ENCODE measurements around the gene LOXL3.

Gene LOXL3

DNA sequence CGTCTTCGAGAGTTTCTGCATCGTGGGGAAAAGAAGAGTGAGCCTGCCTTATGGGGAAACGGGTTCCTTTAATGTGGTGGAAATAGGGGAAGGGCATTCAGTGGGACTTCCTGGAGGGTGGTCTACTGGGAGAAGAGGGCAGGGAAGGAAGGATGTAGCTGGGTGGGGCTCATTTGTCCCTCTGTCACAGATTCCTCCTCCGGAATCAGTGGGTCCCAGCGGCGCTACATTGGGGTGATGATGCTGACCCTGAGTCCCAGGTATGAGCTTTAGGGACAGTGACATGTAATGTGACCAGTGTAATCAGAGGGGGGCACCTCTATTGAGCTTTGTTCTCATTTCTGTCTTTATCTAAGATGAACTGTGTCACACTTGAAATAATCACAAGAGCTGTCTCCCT is 22.1 kb downstream of the LOXL3 start:
- Histone ChIP-seq H3K4me3 (ENCODE audit: low read length, poor library complexity, severe bottlenecking) (peak overlapping the region; percentile 100), H3K9me3 (ENCODE audit: insufficient read depth, low read depth, low read length) (no peaks in the 10 kb centered on the region), H3K9me2 (replicated peaks; ENCODE audit: low read depth, low read length) (no peaks in the 10 kb centered on the region), H2AFZ (ENCODE audit: low read length) (no peak overlapping the region), H3K4me2 (ENCODE audit: low read depth, low read length, poor library complexity, severe bottlenecking) (peak overlapping the region; percentile 100), H3K9ac (ENCODE audit: low read depth, low read length, poor library complexity, severe bottlenecking) (peak overlapping the region; percentile 93), H3K27me3 (ENCODE audit: insufficient read depth, low read length, poor library complexity, severe bottlenecking) (peaks cover 4% of the 10 kb centered on the region), H4K20me1 (ENCODE audit: insufficient read depth, low read length, poor library complexity, severe bottlenecking) (peaks cover 22% of the 10 kb centered on the region), H3K79me2 (ENCODE audit: insufficient read depth, low read length) (peaks cover 52% of the 10 kb centered on the region), H3F3A (ENCODE audit: low read depth) (0 out of 2 replicates have a peak, but pooled peaks cover 1% of the 10 kb centered on the region), H3K4me1 (ENCODE audit: insufficient read depth, low read length, poor library complexity, severe bottlenecking) (peaks cover 35% of the 10 kb centered on the region), H3K36me3 (ENCODE audit: insufficient read depth, low read length) (peaks cover 11% of the 10 kb centered on the region; the same call in 1 of the 2 replicates)
- TF ChIP-seq EZH2phosphoT487 (IDR thresholded peaks at IDR 0.05; ENCODE audit: borderline replicate concordance) = no peak
- TF ChIP-seq, protein P1, sequence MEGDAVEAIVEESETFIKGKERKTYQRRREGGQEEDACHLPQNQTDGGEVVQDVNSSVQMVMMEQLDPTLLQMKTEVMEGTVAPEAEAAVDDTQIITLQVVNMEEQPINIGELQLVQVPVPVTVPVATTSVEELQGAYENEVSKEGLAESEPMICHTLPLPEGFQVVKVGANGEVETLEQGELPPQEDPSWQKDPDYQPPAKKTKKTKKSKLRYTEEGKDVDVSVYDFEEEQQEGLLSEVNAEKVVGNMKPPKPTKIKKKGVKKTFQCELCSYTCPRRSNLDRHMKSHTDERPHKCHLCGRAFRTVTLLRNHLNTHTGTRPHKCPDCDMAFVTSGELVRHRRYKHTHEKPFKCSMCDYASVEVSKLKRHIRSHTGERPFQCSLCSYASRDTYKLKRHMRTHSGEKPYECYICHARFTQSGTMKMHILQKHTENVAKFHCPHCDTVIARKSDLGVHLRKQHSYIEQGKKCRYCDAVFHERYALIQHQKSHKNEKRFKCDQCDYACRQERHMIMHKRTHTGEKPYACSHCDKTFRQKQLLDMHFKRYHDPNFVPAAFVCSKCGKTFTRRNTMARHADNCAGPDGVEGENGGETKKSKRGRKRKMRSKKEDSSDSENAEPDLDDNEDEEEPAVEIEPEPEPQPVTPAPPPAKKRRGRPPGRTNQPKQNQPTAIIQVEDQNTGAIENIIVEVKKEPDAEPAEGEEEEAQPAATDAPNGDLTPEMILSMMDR (conservative IDR thresholded peaks at IDR 0.05; ENCODE audit: low read length) = no peak

DNA sequence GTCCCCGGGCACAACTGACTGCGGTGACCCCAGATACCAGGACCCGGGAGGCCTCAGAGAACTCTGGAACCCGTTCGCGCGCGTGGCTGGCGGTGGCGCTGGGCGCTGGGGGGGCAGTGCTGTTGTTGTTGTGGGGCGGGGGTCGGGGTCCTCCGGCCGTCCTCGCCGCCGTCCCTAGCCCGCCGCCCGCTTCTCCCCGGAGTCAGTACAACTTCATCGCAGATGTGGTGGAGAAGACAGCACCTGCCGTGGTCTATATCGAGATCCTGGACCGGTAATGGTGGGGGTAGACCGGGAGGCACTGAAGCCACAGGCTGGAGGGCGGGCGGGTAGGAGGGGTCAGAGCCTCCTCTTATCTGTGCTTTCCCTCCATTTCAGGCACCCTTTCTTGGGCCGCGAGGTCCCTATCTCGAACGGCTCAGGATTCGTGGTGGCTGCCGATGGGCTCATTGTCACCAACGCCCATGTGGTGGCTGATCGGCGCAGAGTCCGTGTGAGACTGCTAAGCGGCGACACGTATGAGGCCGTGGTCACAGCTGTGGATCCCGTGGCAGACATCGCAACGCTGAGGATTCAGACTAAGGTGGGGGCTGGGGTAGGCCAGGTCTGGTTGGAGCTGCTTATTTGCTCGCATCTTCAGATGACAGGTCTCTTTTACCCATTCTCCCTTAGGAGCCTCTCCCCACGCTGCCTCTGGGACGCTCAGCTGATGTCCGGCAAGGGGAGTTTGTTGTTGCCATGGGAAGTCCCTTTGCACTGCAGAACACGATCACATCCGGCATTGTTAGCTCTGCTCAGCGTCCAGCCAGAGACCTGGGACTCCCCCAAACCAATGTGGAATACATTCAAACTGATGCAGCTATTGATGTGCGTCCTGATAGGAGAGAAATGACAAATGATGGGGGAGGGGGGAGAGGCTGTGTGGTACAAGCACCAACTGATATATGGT is 23.2 kb downstream of the LOXL3 start:
- Histone ChIP-seq H3K27me3 (ENCODE audit: insufficient read depth, low read length, poor library complexity, severe bottlenecking) (peaks cover 4% of the 10 kb centered on the region), H3K79me2 (ENCODE audit: insufficient read depth, low read length) (peaks cover 53% of the 10 kb centered on the region), H4K20me1 (ENCODE audit: insufficient read depth, low read length, poor library complexity, severe bottlenecking) (peaks cover 22% of the 10 kb centered on the region), H3K9me2 (replicated peaks; ENCODE audit: low read depth, low read length) (no peaks in the 10 kb centered on the region), H2AFZ (ENCODE audit: low read length) (peak overlapping the region; percentile 92), H3K4me2 (ENCODE audit: low read depth, low read length, poor library complexity, severe bottlenecking) (peak overlapping the region; percentile 100), H3K4me1 (ENCODE audit: insufficient read depth, low read length, poor library complexity, severe bottlenecking) (peaks cover 35% of the 10 kb centered on the region), H3K9me3 (ENCODE audit: insufficient read depth, low read depth, low read length) (no peaks in the 10 kb centered on the region), H3K4me3 (ENCODE audit: low read length, poor library complexity, severe bottlenecking) (peak overlapping the region; percentile 100), H3K9ac (ENCODE audit: low read depth, low read length, poor library complexity, severe bottlenecking) (peak overlapping the region; percentile 93), H3F3A (ENCODE audit: low read depth) (0 out of 2 replicates have a peak, but pooled peaks cover 3% of the 10 kb centered on the region), H3K36me3 (ENCODE audit: insufficient read depth, low read length) (peaks cover 20% of the 10 kb centered on the region; the same call in 1 of the 2 replicates)
- no peak for TF ChIP-seq EZH2phosphoT487 (IDR thresholded peaks at IDR 0.05; ENCODE audit: borderline replicate concordance)
- TF ChIP-seq, protein P1 (conservative IDR thresholded peaks at IDR 0.05; ENCODE audit: low read length) = no peak

DNA sequence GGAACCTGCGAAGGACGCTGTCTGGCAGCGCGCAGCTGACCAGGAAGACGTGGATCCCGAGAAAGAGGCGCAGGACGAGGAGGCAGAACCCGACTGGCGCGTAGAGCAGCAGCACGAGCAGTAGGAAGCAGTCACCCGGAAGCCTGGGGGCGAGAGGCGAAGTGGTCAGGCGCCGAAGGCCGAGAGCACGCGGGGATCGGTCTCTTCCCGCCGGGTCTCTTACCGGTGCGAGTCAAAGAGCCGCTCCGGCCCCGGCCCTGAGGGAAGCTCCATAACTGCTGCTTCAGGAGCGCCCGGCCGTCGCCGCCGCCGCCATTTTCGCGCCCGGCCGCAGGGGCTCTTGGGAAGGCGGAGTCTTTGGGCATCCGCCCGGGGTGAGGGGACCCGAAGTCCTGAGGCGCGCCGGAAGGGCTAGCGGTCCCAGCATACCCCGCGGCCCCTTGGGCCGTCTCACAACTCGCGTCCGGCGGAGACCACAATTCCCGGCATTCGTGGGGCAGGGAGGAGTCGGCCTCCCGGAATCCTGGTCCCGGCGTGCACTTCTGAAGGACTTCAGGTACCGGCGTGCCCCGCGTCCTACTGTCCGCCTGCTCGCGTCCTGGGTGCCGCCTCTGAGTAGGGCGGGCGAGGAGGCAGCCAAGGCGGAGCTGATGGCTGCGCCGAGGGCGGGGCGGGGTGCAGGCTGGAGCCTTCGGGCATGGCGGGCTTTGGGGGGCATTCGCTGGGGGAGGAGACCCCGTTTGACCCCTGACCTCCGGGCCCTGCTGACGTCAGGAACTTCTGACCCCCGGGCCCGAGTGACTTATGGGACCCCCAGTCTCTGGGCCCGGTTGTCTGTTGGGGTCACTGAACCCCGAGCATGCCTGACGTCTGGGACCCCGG is 24.1 kb downstream of the LOXL3 start, which contains the start of the genes AUP1 and HTRA2:
TSS of gene AUP1 (minus strand) at position 350 of the 882 bp plus-strand sequence. CDS start at position 273, 77 bp downstream.
TSS of gene HTRA2 (plus strand) at position 577 of the 882 bp plus-strand sequence. CDS start at position 651, 74 bp downstream.
- Histone ChIP-seq H3K4me1 (ENCODE audit: insufficient read depth, low read length, poor library complexity, severe bottlenecking) (peaks cover 35% of the 10 kb centered on the region), H3K9me3 (ENCODE audit: insufficient read depth, low read depth, low read length) (no peaks in the 10 kb centered on the region), H3K9me2 (replicated peaks; ENCODE audit: low read depth, low read length) (no peaks in the 10 kb centered on the region), H3K4me3 (ENCODE audit: low read length, poor library complexity, severe bottlenecking) (peak within 1 kb of the TSS; percentile 100), H3K27me3 (ENCODE audit: insufficient read depth, low read length, poor library complexity, severe bottlenecking) (peaks cover 4% of the 10 kb centered on the region), H3F3A (ENCODE audit: low read depth) (0 out of 2 replicates have a peak, but pooled peaks cover 3% of the 10 kb centered on the region), H3K36me3 (ENCODE audit: insufficient read depth, low read length) (peaks cover 20% of the 10 kb centered on the region; the same call in 1 of the 2 replicates), H3K79me2 (ENCODE audit: insufficient read depth, low read length) (peaks cover 53% of the 10 kb centered on the region), H3K4me2 (ENCODE audit: low read depth, low read length, poor library complexity, severe bottlenecking) (peak within 1 kb of the TSS; percentile 100), H4K20me1 (ENCODE audit: insufficient read depth, low read length, poor library complexity, severe bottlenecking) (peaks cover 22% of the 10 kb centered on the region), H2AFZ (ENCODE audit: low read length) (peak within 1 kb of the TSS; percentile 92), H3K9ac (ENCODE audit: low read depth, low read length, poor library complexity, severe bottlenecking) (peak within 1 kb of the TSS; percentile 93)
- TF ChIP-seq, protein P1 (conservative IDR thresholded peaks at IDR 0.05; ENCODE audit: low read length) = no peak
- TF ChIP-seq EZH2phosphoT487 (IDR thresholded peaks at IDR 0.05; ENCODE audit: borderline replicate concordance) = no peak

All from Loucy (cell line).